Measurements from ENCODE around the gene UFC1. TPM values are rescaled to one million over a fixed set of nuclear protein-coding genes. Genes with fewer than 3 reads are reported as not detected.

Gene UFC1
- 85.4 to 123 TPM (median 86.5 TPM) in 5 replicates for total RNA-seq (2022; extraction: Qiagen RNA extraction)

DNA sequence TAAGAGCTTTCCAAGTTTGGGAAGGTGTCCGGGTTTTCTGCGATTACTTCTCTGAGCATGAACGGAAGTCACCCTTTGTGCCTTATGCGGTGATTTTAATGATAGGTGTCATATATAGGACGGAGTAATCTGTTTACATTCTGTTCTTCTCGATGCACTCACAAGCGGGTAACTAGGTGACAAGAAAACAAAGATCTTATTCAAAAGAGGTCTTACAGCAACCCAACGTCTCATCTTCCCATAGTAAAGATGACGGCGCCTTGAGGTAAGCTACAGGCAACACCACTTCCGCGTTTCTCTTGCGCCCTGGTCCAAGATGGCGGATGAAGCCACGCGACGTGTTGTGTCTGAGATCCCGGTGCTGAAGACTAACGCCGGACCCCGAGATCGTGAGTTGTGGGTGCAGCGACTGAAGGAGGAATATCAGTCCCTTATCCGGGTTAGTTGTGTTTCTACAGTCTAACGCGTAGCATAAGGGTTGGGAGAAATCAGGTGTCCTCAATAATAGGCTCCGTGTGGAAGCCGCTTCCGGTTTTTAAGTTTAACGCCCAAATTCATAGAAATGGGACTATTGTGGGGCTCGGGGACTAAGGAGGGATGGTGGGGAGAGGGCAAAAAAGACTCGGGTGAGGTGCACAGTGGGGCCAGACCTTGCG is at the start of gene UFC1:
Gene UFC1 (plus strand): TSS at position 297 of the 656 bp plus-strand sequence. CDS start 20 bp downstream, at position 317.

DNA sequence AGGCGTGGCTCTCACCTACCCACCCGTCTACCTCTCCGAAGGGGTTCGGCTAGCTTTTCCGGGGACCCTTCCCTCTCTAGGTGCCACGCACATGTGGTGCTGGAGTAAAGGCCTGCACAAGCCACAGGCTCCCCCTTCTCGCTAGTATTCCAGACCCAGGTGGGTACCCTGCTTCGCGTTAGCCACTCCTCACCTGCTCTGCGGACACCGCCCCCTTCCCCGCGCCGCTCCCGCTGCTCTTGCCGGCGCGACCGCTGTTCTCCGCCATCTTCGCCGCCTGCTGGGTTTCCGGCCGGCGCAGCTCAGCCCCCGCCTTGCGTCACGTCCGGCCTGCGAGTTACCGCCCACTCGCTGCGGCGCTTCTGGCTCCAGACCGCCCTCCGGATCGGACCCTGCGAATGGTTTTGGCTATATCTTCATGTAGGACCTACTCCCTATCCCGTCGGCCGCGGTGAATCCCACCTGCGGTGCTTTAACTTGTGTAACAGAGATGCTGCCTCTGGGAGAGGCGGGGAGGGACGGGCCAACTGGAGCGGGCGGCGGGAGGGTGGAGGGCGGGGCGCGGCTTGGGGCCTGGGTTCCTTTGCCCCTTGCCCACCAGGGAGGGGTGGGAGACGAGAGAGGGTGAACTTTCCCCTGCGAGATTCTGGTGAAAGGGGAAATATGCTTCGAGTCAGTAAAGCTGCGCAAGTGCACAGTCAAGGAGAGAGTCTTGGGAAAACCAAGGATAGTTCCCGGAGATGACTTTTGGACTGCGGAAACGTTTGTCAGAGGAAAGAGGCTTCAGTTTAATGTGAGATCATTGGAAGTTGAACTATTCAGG is 35.8 kb upstream of the UFC1 start, which contains the start of the genes NIT1 and PFDN2:
Gene NIT1 (plus strand): TSS at position 347 of the 823 bp plus-strand sequence. CDS start 72 bp downstream, at position 419.
Gene PFDN2 (minus strand): TSS at position 279 of the 823 bp plus-strand sequence. CDS start 11 bp downstream, at position 268.

GRCh38 chr1:161132410-161133219 is 21.2 kb upstream of the UFC1 start, which contains the start of gene DEDD:
Gene DEDD (minus strand): TSS chr1:161132667. CDS start chr1:161124462, 8,205 bp downstream.

DNA sequence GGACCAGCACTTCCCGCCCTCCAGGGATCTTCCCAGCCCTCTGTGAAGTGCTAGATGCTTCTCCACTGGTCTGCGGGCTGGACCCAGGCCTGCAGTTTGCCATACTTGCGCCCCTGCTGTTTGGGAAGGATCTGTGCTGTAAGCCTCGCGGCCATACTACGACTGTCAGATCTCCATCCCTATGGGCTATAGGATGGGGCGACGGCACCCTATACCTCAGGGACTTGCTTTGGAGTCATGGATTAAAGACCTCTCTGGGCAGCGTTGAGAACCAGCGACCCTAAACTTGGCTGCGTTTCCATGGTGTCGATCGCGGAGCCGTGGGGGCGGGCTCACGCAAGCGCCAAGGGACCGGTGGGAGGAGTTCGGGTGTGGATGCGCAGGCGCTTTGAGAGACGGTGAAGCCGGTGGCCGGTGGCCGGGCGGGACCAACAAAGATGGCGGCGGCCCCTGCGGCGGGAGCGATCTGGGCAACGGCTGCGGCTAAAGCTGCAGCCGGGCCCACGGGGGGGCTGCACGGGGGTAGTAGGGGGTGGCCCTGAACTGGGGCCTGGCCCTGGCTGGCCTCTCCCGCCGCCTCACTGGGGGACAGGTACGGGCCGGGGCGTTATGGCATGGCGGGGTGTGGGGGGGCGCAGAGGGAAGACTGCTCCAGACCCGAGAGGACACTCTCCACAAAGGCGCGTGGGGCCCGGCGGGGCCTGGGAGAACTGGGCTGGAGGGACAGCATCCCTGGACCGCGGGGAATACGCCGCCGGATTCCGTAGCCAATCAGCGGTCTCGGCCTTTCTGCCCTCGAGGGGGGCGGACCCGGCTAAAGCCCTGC is 5.5 kb downstream of the UFC1 start, which contains the start of gene USP21:
Gene USP21 (plus strand): TSS at position 414 of the 826 bp plus-strand sequence. CDS start 1,141 bp downstream, outside the sequence.

GRCh38 chr1:161165742-161166668 is 12.2 kb downstream of the UFC1 start, which contains the start of gene PPOX:
Gene PPOX (plus strand): TSS chr1:161166426. CDS start chr1:161166848, 422 bp downstream.

DNA sequence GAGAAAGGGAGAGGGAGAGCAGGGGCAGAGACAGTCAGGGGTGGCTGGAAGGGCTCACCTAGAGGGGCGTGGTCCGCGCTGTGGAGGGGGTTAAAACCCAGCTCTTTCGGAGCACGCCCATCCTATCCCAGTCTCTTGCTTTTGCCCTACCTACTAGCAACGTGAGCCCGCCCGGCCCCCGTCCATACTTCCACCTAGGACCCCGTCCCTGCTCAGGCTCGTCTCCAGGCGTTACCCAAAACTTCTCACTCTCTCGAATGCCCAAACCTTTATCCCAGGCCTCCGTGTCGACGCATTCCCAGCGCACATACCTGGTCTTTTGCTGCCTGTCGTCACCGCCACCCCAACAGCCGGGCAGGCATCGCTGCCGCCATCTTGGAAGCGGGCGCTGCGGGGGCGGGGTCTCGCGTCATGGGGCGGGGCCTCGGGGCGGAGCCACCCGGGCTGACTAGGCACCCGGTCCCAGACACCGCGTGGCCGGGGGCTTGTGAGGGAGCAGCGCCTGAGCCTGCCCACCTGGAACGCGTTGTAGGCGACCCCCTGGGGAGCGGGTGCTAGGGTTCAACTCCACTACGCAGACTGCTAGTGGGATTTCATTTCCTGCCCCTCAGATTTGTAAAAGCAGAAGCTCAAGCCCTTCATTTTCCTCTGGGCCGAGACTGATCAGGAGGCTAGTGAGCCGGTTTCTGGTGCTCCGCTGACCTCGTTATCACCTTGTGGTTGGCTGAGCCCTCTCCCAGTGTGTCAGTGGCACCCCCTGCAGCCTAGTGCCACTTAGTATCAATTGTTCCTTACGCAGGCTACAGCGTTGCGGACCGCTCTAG is 23.5 kb downstream of the UFC1 start, which contains the start of gene B4GALT3:
Gene B4GALT3 (minus strand): TSS at position 396 of the 824 bp plus-strand sequence. CDS start 1,447 bp downstream, outside the sequence.

DNA sequence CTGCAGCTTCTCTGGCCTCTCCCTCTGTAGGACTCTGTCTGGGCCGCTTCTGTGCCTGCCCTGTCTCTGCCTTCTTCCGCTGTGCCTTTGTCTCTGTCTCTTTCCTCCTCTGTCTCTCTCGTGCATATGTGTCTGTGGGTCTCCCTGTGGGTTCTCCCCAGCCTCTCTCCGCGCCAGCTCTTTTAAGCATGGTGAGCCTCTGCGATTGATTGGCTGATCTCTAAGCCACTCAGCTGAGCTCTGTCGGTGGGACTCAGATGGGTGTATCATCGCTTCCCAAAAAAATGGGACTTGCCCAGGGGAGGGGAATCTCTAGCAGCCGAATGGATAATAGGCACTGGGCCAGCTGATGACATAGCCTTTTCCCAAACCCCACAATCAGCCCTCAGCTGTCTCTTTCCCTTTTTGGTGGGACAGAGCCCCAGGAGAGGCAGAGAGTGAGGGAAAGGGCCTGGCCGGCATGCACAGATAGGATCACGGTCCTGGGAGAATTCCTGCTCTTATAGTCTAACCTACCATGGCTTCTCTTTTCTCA is 45.2 kb downstream of the UFC1 start, which contains the start of gene ADAMTS4:
Gene ADAMTS4 (minus strand): TSS at position 158 of the 535 bp plus-strand sequence. CDS start 427 bp downstream, outside the sequence.

DNA sequence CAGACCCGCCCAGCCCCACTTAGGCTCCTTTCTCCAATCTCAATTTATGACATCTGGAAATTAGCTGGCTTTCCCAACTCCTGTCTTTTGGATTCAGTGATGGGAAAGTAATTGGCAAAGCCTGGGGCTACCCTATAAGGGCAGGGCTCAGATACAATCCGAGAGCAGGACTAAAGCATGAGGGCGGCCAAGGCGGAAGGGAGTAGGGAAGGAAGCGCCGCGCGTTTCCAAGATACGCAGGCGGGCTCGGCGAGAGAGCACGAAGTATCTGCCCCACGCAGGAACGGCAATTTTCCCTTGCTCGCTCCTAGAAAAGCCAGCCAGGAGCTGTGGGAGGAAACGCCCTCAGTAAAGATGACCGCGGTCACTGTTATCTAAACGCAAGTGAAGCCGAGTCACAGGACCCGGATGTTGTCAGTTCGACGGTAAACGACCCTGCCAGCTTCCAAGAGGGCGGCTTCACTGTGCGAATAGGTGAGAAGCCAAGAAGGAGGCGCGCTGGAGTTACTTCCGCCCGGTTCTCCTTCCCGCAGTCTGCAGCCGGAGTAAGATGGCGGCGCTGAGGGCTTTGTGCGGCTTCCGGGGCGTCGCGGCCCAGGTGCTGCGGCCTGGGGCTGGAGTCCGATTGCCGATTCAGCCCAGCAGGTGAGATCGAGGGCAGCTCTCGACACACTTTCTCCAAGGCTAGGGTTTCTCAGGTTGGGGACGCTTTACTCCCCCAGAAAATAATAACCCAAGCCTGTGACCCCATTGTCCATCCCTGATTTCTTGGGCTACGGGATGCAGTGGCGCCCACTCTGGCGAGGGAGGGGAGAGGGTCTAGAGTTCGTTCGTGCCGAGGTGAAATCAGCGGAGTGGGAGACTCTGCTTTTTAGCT is 48.3 kb downstream of the UFC1 start, which contains the start of gene NDUFS2:
Gene NDUFS2 (plus strand): TSS at position 532 of the 877 bp plus-strand sequence. CDS start 19 bp downstream, at position 551.

Other genes starting within 250 kb of the UFC1 start
- gene ITLN2, start 199.2 kb upstream of the UFC1 start, total RNA-seq (2022; extraction: Qiagen RNA extraction) = 0.78 to 1.2 TPM (median 0.96 TPM) in 5 replicates
- gene F11R, start 132.8 kb upstream of the UFC1 start, total RNA-seq (2022; extraction: Qiagen RNA extraction) = 47.1 to 81.0 TPM (median 59.6 TPM) in 5 replicates
- 0.36 to 0.44 TPM (median 0.39 TPM) in 4 of 5 replicates, not detected in the other for gene TSTD1, start 115.0 kb upstream of the UFC1 start, total RNA-seq (2022; extraction: Qiagen RNA extraction)
- 44.3 to 53.3 TPM (median 48.2 TPM) in 5 replicates for gene USF1, start 108.0 kb upstream of the UFC1 start, total RNA-seq (2022; extraction: Qiagen RNA extraction)
- gene ARHGAP30, start 84.1 kb upstream of the UFC1 start, total RNA-seq (2022; extraction: Qiagen RNA extraction) = 0.05 to 0.15 TPM (median 0.12 TPM) in 5 replicates
- gene NECTIN4, start 64.4 kb upstream of the UFC1 start, total RNA-seq (2022; extraction: Qiagen RNA extraction) = 1.00 to 2.2 TPM (median 2.0 TPM) in 5 replicates
- gene KLHDC9, start 55.6 kb upstream of the UFC1 start, total RNA-seq (2022; extraction: Qiagen RNA extraction) = 1.5 to 2.6 TPM (median 1.9 TPM) in 5 replicates
- 97.4 to 109 TPM (median 107 TPM) in 5 replicates for gene PFDN2, start 35.9 kb upstream of the UFC1 start, total RNA-seq (2022; extraction: Qiagen RNA extraction)
- gene NIT1, start 35.9 kb upstream of the UFC1 start, total RNA-seq (2022; extraction: Qiagen RNA extraction) = 29.9 to 32.4 TPM (median 30.9 TPM) in 5 replicates
- gene DEDD, start 21.3 kb upstream of the UFC1 start, total RNA-seq (2022; extraction: Qiagen RNA extraction) = 30.0 to 33.7 TPM (median 30.7 TPM) in 5 replicates
- 19.7 to 23.1 TPM (median 21.3 TPM) in 5 replicates for gene USP21, start 5.5 kb downstream of the UFC1 start, total RNA-seq (2022; extraction: Qiagen RNA extraction)
- gene PPOX, start 12.4 kb downstream of the UFC1 start, total RNA-seq (2022; extraction: Qiagen RNA extraction) = 12.7 to 17.2 TPM (median 16.4 TPM) in 5 replicates
- gene B4GALT3, start 23.5 kb downstream of the UFC1 start, total RNA-seq (2022; extraction: Qiagen RNA extraction) = 22.6 to 25.6 TPM (median 24.1 TPM) in 5 replicates
- 0.02 to 0.18 TPM in 2 of 5 replicates, not detected in the others for gene ADAMTS4, start 45.1 kb downstream of the UFC1 start, total RNA-seq (2022; extraction: Qiagen RNA extraction)
- gene NDUFS2, start 48.4 kb downstream of the UFC1 start, total RNA-seq (2022; extraction: Qiagen RNA extraction) = 77.6 to 110 TPM (median 81.3 TPM) in 5 replicates
- 0.22 to 0.43 TPM (median 0.28 TPM) in 3 of 5 replicates, not detected in the others for gene FCER1G, start 61.3 kb downstream of the UFC1 start, total RNA-seq (2022; extraction: Qiagen RNA extraction)
- gene APOA2, start 69.7 kb downstream of the UFC1 start, total RNA-seq (2022; extraction: Qiagen RNA extraction) = 1.2 to 2.3 TPM in 2 of 5 replicates, not detected in the others
- gene TOMM40L, start 72.1 kb downstream of the UFC1 start, total RNA-seq (2022; extraction: Qiagen RNA extraction) = 10.6 to 13.0 TPM (median 11.1 TPM) in 5 replicates
- gene NR1I3, start 84.2 kb downstream of the UFC1 start, total RNA-seq (2022; extraction: Qiagen RNA extraction) = not detected in 5 replicates
- gene PCP4L1, start 104.8 kb downstream of the UFC1 start, total RNA-seq (2022; extraction: Qiagen RNA extraction) = 0.09 to 0.17 TPM (median 0.12 TPM) in 4 of 5 replicates, not detected in the other
- 0.13 to 0.27 TPM (median 0.21 TPM) in 4 of 5 replicates, not detected in the other for gene MPZ, start 156.0 kb downstream of the UFC1 start, total RNA-seq (2022; extraction: Qiagen RNA extraction)
- 244 to 267 TPM (median 250 TPM) in 5 replicates for gene SDHC, start 160.4 kb downstream of the UFC1 start, total RNA-seq (2022; extraction: Qiagen RNA extraction)
- 0.14 to 0.25 TPM (median 0.22 TPM) in 3 of 5 replicates, not detected in the others for gene CFAP126, start 213.9 kb downstream of the UFC1 start, total RNA-seq (2022; extraction: Qiagen RNA extraction)

Data from A549 treated with Hydrocortisone at 1 μM for 4 hours (cell line).